BE2C (cell line): Measurements from ENCODE around the gene TKTL1.

Source experiments
- DNase-seq: peaks from one replicate; pipeline ENCODE4 v3.0.0-alpha.2; 2020
- H3K27me3 ChIP-seq: fragments of 250-450 bp; sonication (Bioruptor Pico); 2 replicates; pipeline ENCODE4 v1.5.1; 2020; ENCODE audit warnings: mild to moderate bottlenecking
- H3K36me3 ChIP-seq: fragments of 250-450 bp; sonication (Bioruptor Pico); 2 replicates; pipeline ENCODE4 v1.5.1; 2020; ENCODE audit warnings: mild to moderate bottlenecking
- H3K4me1 ChIP-seq: fragments of 250-450 bp; sonication (Bioruptor Pico); 2 replicates; pipeline ENCODE4 v1.5.1; 2020
- H3K4me3 ChIP-seq: 2 replicates; pipeline ENCODE4 v1.5.1; 2011; ENCODE audit warnings: low read depth, low read length
- H3K9me3 ChIP-seq: fragments of 250-450 bp; sonication (Bioruptor Pico); 2 replicates; pipeline ENCODE4 v1.5.1; 2020
- TF ChIP-seq, protein P1 (sequence below): IDR thresholded peaks from 2 replicates; pipeline ENCODE4 v1.5.1; 2012; ENCODE audit warnings: mild to moderate bottlenecking, low read depth, low read length

Gene TKTL1

DNA sequence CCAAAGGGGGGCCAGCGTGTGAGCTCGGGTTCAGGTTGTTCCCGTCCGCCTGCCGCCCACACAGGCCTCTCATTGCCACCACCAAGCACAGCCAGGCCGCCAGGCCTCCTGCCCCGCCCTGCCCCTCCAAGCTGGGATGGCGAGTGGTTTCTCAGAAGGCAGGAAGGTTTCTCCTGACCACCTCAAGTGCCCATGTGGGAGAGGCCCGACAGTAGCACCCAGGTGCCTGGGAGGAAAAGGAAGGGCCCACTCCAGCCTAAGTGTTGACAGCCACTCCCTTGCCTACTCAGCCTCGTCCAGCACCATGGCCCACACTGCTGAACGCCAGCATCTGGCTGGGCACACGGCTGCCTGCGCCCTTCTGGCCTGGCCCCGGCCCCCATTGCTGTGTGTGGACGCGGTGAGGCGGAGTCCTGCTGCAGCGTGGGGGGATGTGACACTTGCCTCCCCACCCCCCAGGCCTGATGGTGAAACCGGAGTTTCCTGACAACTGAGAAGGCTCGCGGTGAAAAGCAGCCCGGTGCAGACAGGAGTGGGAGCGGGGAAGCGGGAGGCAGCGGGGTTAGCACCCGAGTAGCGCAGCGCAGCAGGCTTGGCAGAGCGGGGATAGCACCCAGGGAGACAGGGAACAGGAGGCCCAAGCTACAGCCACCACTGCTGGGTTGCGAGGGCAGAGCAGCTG, 59.6 kb downstream of the TKTL1 start:
- no peaks in the 10 kb centered on the region for H3K4me1 ChIP-seq
- no peak overlapping the region for H3K4me3 ChIP-seq
- H3K36me3 ChIP-seq, result peaks cover 98% of the 10 kb centered on the region
- DNase-seq, result no peak
- TF ChIP-seq, protein P1, sequence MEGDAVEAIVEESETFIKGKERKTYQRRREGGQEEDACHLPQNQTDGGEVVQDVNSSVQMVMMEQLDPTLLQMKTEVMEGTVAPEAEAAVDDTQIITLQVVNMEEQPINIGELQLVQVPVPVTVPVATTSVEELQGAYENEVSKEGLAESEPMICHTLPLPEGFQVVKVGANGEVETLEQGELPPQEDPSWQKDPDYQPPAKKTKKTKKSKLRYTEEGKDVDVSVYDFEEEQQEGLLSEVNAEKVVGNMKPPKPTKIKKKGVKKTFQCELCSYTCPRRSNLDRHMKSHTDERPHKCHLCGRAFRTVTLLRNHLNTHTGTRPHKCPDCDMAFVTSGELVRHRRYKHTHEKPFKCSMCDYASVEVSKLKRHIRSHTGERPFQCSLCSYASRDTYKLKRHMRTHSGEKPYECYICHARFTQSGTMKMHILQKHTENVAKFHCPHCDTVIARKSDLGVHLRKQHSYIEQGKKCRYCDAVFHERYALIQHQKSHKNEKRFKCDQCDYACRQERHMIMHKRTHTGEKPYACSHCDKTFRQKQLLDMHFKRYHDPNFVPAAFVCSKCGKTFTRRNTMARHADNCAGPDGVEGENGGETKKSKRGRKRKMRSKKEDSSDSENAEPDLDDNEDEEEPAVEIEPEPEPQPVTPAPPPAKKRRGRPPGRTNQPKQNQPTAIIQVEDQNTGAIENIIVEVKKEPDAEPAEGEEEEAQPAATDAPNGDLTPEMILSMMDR, result no peak
- no peaks in the 10 kb centered on the region for H3K9me3 ChIP-seq
- no peaks in the 10 kb centered on the region for H3K27me3 ChIP-seq

DNA sequence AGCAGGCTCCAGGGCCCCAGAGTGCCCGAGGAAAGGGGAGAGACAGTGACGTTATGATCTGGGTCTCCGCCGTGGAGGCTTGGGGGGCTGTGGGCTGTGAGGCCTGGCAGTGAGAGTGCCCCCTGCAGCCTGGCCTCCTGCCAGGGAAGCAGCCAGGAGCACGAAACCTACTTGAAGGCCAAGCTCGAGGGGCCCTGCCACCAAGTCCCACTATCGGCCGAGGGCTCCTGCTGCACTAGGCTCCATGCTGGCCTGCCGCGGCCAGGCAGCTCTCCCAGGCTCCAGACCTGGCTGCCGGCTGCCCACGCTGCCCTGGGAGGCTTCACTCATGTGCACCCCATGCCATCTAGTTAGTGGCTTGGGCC, 60.2 kb downstream of the TKTL1 start:
- peaks cover 97% of the 10 kb centered on the region for H3K36me3 ChIP-seq
- no peak for DNase-seq
- H3K27me3 ChIP-seq, result no peaks in the 10 kb centered on the region
- H3K9me3 ChIP-seq, result no peaks in the 10 kb centered on the region
- H3K4me3 ChIP-seq, result no peak overlapping the region
- H3K4me1 ChIP-seq, result no peaks in the 10 kb centered on the region
- TF ChIP-seq, protein P1, result no peak

DNA sequence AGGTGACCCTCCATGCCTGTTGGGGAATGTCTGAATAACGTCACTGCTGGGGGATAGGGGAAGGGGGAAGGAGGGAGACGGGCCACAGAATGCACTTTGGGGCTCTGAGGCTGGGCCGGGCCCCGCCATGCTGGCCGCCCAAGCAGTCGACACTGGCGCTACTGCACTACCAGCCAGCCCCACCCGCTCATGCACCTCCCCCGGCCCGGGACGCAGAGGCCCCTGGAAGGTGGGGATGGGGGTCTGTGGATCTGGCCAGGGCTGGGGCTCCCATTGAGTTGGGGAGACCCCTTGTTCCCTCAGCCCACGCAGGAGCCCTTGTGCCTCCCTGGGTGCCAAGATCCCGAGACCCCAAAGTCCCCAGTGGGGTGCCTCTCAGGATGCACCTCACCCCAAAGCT, 61.0 kb downstream of the TKTL1 start:
- TF ChIP-seq, protein P1, result no peak
- Histone ChIP-seq H3K4me3 (no peak overlapping the region), H3K36me3 (peaks cover 93% of the 10 kb centered on the region), H3K4me1 (no peaks in the 10 kb centered on the region), H3K9me3 (no peaks in the 10 kb centered on the region), H3K27me3 (no peaks in the 10 kb centered on the region)
- no peak for DNase-seq

DNA sequence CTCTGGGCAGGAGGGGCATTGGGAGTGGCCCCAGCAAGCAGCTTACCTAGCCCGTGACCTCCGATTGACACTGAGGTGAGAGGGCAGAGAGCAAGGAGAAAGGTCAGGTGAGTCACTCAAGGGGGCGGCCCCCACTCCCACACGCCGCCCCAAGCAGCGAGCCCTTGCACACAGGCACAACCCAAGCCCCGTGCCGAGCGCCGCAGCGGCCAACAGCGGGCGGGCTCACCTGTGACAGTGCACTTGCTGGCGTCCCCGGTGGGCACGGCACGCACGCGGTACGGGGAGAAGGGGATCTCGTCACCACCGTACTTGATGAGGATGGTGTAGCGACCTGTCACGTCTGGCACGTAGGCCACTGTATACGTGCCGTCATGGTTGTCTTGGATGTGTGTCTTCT, 61.6 kb downstream of the TKTL1 start:
- no peaks in the 10 kb centered on the region for H3K4me1 ChIP-seq
- no peak overlapping the region for H3K4me3 ChIP-seq
- DNase-seq, result no peak
- H3K9me3 ChIP-seq, result no peaks in the 10 kb centered on the region
- H3K36me3 ChIP-seq, result peaks cover 93% of the 10 kb centered on the region
- TF ChIP-seq, protein P1, result no peak
- H3K27me3 ChIP-seq, result no peaks in the 10 kb centered on the region

DNA sequence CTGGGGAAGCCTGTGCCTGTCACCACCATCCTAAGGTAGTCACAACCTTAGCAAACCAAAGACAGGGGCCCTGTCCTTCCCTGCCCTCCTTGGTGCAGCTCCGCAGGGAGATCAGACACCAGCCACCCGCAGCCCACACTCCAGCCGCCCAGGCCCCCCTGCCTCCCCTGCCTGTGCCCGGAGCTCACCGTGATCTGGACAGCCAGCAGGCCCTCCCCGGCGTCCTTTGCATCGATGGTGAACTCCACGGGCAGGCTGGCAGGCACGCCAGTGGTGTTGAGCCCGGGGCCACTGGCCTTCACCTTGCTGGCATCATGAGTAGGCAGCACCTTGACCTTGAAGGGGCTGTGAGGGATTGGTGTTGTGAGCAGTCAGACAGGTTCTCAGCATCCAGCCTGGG, 62.4 kb downstream of the TKTL1 start:
- no peaks in the 10 kb centered on the region for H3K9me3 ChIP-seq
- H3K4me3 ChIP-seq, result no peak overlapping the region
- H3K27me3 ChIP-seq, result no peaks in the 10 kb centered on the region
- peaks cover 93% of the 10 kb centered on the region for H3K36me3 ChIP-seq
- TF ChIP-seq, protein P1, result no peak
- DNase-seq, result no peak
- no peaks in the 10 kb centered on the region for H3K4me1 ChIP-seq

DNA sequence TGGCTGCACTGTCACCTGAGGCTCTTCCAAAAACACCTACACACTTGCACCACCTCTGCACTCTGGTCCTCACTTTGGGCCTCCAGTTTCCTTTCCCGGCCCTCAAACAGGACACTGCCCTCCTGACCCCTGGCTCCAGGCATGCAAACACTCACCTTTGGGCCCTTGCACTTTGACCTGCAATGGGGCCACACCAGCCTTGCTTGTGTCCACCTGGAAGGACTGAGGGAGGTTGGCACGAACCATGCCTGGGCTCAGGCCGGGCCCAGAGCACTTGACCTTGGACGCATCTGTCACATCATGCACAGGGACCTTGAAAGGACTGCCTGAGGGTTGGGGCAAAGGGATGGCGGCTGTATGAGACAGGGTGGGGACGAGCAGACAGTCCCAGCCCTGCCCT, 63.2 kb downstream of the TKTL1 start:
- no peaks in the 10 kb centered on the region for H3K9me3 ChIP-seq

More for the DNA sequence above, 63.2 kb downstream of the TKTL1 start:
- no peaks in the 10 kb centered on the region for H3K27me3 ChIP-seq
- H3K4me1 ChIP-seq, result no peaks in the 10 kb centered on the region
- TF ChIP-seq, protein P1, result no peak
- no peak for DNase-seq
- peaks cover 89% of the 10 kb centered on the region for H3K36me3 ChIP-seq
- H3K4me3 ChIP-seq, result no peak overlapping the region
